ENCODE results near the gene C5orf63.

Gene C5orf63

GRCh38 chr5:127029581-127030258, 43.6 kb downstream of the C5orf63 start:
- TF ChIP-seq, protein P1, sequence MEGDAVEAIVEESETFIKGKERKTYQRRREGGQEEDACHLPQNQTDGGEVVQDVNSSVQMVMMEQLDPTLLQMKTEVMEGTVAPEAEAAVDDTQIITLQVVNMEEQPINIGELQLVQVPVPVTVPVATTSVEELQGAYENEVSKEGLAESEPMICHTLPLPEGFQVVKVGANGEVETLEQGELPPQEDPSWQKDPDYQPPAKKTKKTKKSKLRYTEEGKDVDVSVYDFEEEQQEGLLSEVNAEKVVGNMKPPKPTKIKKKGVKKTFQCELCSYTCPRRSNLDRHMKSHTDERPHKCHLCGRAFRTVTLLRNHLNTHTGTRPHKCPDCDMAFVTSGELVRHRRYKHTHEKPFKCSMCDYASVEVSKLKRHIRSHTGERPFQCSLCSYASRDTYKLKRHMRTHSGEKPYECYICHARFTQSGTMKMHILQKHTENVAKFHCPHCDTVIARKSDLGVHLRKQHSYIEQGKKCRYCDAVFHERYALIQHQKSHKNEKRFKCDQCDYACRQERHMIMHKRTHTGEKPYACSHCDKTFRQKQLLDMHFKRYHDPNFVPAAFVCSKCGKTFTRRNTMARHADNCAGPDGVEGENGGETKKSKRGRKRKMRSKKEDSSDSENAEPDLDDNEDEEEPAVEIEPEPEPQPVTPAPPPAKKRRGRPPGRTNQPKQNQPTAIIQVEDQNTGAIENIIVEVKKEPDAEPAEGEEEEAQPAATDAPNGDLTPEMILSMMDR (IDR thresholded peaks at IDR 0.05), result peak; percentile 60 to 61
- H3K4me3 ChIP-seq, result peak overlapping the region; percentile 71 to 83
- intact Hi-C loops (cut with DNase I; ENCODE audit: low total_unique reads), result loop anchor here (10.0 kb wide), 1 partner anchor 255 kb away; the partner anchor contains the start of gene LMNB1
- H3K27ac ChIP-seq, result peak overlapping the region; percentile 87 to 90
- H3K36me3 ChIP-seq, result no peaks in the 10 kb centered on the region
- peaks cover 0 to 14% (median 4%) of the 10 kb centered on the region in 4 donors for H3K4me1 ChIP-seq
- H3K27me3 ChIP-seq, result no peaks in the 10 kb centered on the region
- no peaks in the 10 kb centered on the region for H3K9me3 ChIP-seq
- DNase-seq, result peak; percentile 41 to 74

GRCh38 chr5:127028822-127029457, 44.4 kb downstream of the C5orf63 start:
- Histone ChIP-seq H3K27ac (no peak overlapping the region), H3K4me1 (peaks cover 0 to 14% (median 4%) of the 10 kb centered on the region in 4 donors), H3K36me3 (no peaks in the 10 kb centered on the region), H3K27me3 (no peaks in the 10 kb centered on the region), H3K9me3 (no peaks in the 10 kb centered on the region), H3K4me3 (peak overlapping the region; percentile 71 to 83)
- TF ChIP-seq, protein P1 (IDR thresholded peaks at IDR 0.05), result no peak
- peak in 1 of 2 donors; percentile 30 for DNase-seq
- intact Hi-C loops (cut with DNase I; ENCODE audit: low total_unique reads), result no loop called here

DNA sequence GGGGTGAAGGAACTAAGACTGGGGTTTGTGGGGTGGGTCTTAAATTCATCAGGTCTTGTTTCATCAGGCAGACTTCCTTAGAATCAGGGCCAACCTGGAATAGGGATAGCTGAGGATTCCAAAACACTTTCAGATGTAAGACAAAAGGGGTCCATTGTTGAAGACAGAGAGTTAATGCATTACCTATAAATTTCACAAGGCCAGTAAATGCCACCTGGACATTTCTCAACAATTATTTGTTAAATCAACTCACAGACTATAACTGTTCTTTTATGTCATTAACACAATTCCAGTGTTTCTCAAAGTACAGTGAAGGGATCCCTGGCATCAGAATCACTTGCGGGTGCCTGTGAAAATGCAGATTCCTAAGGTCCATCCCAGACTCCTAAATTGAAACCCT, 45.8 kb downstream of the C5orf63 start:
- Histone ChIP-seq H3K4me3 (no peak overlapping the region), H3K27me3 (no peaks in the 10 kb centered on the region), H3K9me3 (no peaks in the 10 kb centered on the region), H3K36me3 (no peaks in the 10 kb centered on the region), H3K27ac (no peak overlapping the region), H3K4me1 (peaks cover 0 to 14% (median 4%) of the 10 kb centered on the region in 4 donors)
- no peak for DNase-seq
- TF ChIP-seq, protein P1 (IDR thresholded peaks at IDR 0.05), result no peak
- intact Hi-C loops (cut with DNase I; ENCODE audit: low total_unique reads), result no loop called here

DNA sequence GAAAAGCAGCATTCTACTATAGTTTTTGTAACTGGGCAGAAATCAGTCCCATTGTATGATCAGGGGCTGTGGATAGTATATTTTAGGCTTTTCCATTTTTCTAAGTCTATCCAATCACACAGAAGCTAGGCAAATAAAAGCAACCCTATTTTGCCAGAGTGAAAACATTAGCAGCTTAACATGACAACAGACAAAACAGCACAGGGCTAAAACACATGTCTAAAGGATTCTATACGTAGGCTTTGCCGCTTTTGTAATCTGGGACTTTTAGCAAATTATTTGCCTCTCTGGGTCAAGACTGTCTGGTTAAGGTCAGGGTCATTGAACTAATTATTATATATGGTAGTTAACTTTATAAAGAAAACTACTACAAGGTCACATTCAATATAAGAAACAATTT, 47.1 kb downstream of the C5orf63 start:
- no peak overlapping the region for H3K27ac ChIP-seq
- TF ChIP-seq, protein P1 (IDR thresholded peaks at IDR 0.05), result no peak
- H3K4me3 ChIP-seq, result no peak overlapping the region
- intact Hi-C loops (cut with DNase I; ENCODE audit: low total_unique reads), result no loop called here
- no peak for DNase-seq
- H3K27me3 ChIP-seq, result no peaks in the 10 kb centered on the region
- peaks cover 0 to 8% (median 1%) of the 10 kb centered on the region in 4 donors for H3K4me1 ChIP-seq
- H3K36me3 ChIP-seq, result no peaks in the 10 kb centered on the region
- H3K9me3 ChIP-seq, result no peaks in the 10 kb centered on the region

- intact Hi-C loops (cut with DNase I; ENCODE audit: low total_unique reads), result no loop called here
- H3K9me3 ChIP-seq, result no peaks in the 10 kb centered on the region
- H3K27me3 ChIP-seq, result no peaks in the 10 kb centered on the region
- DNase-seq, result no peak
- H3K36me3 ChIP-seq, result no peaks in the 10 kb centered on the region
- TF ChIP-seq, protein P1 (IDR thresholded peaks at IDR 0.05), result no peak
- no peak overlapping the region for H3K27ac ChIP-seq
- no peak overlapping the region for H3K4me3 ChIP-seq
- peaks cover 0 to 6% (median 0%) of the 10 kb centered on the region in 4 donors for H3K4me1 ChIP-seq
Observed at GRCh38 chr5:127025467-127025866, 47.8 kb downstream of the C5orf63 start.
